AG10803 (cell line): ENCODE measurements around the gene DDX46.
A peak's percentile ranks its signal among the peaks of the same experiment; 100 is the strongest.
"Not testable (repeated sequence)": the region's sequence is repeated elsewhere in the genome, so short reads cannot be mapped to it uniquely, and the experiment has no call there.

Experiments used
- DNase-seq: peaks from one replicate; pipeline ENCODE4 v3.0.0; 2010; ENCODE audit warnings: low read depth
- H3K4me3 ChIP-seq: 2 replicates; pipeline ENCODE4 v1.5.1; 2011; ENCODE audit warnings: mild to moderate bottlenecking, low read length, control low read depth
- CTCF ChIP-seq: conservative IDR thresholded peaks from 2 replicates; pipeline ENCODE4 v1.5.1; 2011; ENCODE audit warnings: mild to moderate bottlenecking, low read length, control low read depth, inconsistent platforms

DDX46 gene

GRCh38 chr5:134824681-134825080 is 66.1 kb downstream of the DDX46 start:
- DNase-seq, result no peak
- TF ChIP-seq CTCF, result no peak
- H3K4me3 ChIP-seq, result no peak overlapping the region

- no peak overlapping the region for H3K4me3 ChIP-seq
- TF ChIP-seq CTCF, result no peak
- DNase-seq, result no peak
Measured at GRCh38 chr5:134825212-134825611, 66.6 kb downstream of the DDX46 start.

GRCh38 chr5:134833340-134834032 is 74.9 kb downstream of the DDX46 start:
- no peak overlapping the region for H3K4me3 ChIP-seq
- DNase-seq, result no peak
- TF ChIP-seq CTCF, result no peak

- no peak overlapping the region for H3K4me3 ChIP-seq
- no peak for DNase-seq
- no peak for TF ChIP-seq CTCF
Measured at GRCh38 chr5:134835623-134836022, 77.0 kb downstream of the DDX46 start.

- DNase-seq, result peak; percentile 5
- H3K4me3 ChIP-seq, result no peak overlapping the region
- no peak for TF ChIP-seq CTCF
Measured at GRCh38 chr5:134837530-134838181, 79.1 kb downstream of the DDX46 start.

GRCh38 chr5:134838361-134838760 is 79.8 kb downstream of the DDX46 start:
- DNase-seq, H3K4me3 ChIP-seq: not testable (repeated sequence)

- H3K4me3 ChIP-seq, result no peak overlapping the region
- no peak for DNase-seq
- no peak for TF ChIP-seq CTCF
Measured at GRCh38 chr5:134840811-134841210, 82.2 kb downstream of the DDX46 start.
